Activated naive CD8-positive, alpha-beta T cell treated with anti-CD3 and anti-CD28 coated beads, Interleukin-2, amount 10 ng/mL, durations not matched to agents 7 days and 5 days (primary cell): Measurements from ENCODE around the gene LIPC. TPM values are rescaled to one million over a fixed set of nuclear protein-coding genes. Genes with fewer than 3 reads are reported as not detected.

Experiments used
- ATAC-seq: fragments of 150-1000 bp; cut with Tn5 transposase; one replicate; pipeline ENCODE4 v1.10.0; 2021; ENCODE audit warnings: low read depth, moderate library complexity
- POLR2A ChIA-PET: fragments of 350-600 bp; sonication (Branson Sonifier 250); formaldehyde crosslinking; loops from one replicate; lab custom pipeline; 2021; ENCODE audit warnings: antibody characterized with exemption; lab: Charles Lee
- DNase-seq: peaks from one replicate; pipeline ENCODE4 v3.0.0; 2021
- H3K27ac Mint-ChIP-seq: one replicate; pipeline ENCODE4 v1.8.0; 2022; ENCODE audit warnings: mild to moderate bottlenecking, mixed read lengths
- H3K27me3 Mint-ChIP-seq: one replicate; pipeline ENCODE4 v1.8.0; 2022; ENCODE audit warnings: mild to moderate bottlenecking, moderate library complexity, mixed read lengths
- H3K36me3 Mint-ChIP-seq: one replicate; pipeline ENCODE4 v1.8.0; 2021; ENCODE audit warnings: mild to moderate bottlenecking, mixed read lengths
- H3K4me1 Mint-ChIP-seq: one replicate; pipeline ENCODE4 v1.8.0; 2021; ENCODE audit warnings: mixed read lengths
- H3K4me3 Mint-ChIP-seq: one replicate; pipeline ENCODE4 v1.8.0; 2022; ENCODE audit warnings: mild to moderate bottlenecking, moderate library complexity, mixed read lengths
- H3K9me3 Mint-ChIP-seq: one replicate; pipeline ENCODE4 v1.8.0; 2021; ENCODE audit warnings: mixed read lengths
- total RNA-seq, 2 experiments: library from RNA; stranded (reverse); gene quantifications; one replicate each; pipeline ENCODE4 v1.2.3, GENCODE V29; 2021

The LIPC gene
- total RNA-seq, 2 experiments from 2014 or later: 7.4 to 9.0 TPM

DNA sequence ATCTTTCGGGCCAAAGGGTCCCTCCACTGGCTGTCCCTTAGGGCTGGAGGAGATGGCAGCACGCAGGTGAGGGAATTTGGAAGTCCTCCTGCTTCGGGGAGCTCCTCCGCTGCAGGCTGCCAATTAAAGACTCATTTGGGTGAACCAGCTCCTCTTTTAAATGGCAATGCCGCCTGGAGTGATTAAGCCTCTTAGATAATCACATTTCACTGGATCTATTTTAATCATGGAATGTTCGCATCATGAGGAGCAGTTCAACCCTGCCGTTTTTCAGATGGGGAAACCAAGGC lies 117.9 kb downstream of the LIPC start:
- Mint-ChIP-seq H3K4me1 (peaks cover 41% of the 10 kb centered on the region), H3K36me3 (peaks cover 24% of the 10 kb centered on the region), H3K27me3 (no peaks in the 10 kb centered on the region), H3K4me3 (no peak overlapping the region), H3K27ac (peak overlapping the region; percentile 51), H3K9me3 (peaks cover 1% of the 10 kb centered on the region)
- DNase-seq: no peak
- POLR2A ChIA-PET: interaction anchor here (0.7 to 0.8 kb wide), 2 partner anchors 15 to 73 kb away, joined by 3 to 4 read pairs; no protein-coding TSS in a partner anchor
- no peak for ATAC-seq

DNA sequence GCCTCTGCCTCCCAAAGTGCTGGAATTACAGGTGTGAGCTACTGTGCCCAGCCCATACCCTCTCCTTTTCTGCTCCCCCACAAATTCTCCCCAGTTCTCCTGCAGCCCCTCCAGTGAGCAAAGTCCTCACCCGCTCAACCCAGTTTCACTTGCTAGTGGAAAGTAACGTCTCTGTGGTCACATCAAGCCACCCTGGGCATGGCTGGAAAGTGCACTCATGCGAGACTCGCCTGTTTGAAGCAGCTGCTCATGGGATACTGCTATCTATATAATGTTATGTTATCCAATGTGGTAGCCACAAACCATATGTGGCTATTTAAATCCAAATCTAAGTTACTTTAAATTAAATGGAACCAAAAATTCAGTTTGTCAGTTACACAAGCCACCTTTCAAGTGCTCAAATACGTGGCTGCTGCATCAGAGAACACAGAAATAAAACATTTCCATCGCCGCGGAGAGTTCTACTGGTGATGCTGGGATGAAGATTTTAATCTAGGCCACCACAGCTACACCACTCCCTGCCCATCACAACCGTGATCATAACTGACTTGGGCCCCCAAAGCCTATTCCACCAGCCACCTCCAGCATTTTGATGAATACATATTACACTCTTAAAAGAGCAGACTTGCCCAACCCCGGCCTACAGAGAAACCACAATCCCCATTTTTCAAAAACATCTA lies 119.4 kb downstream of the LIPC start:
- ATAC-seq (peak; percentile 51), DNase-seq (no peak)
- Mint-ChIP-seq H3K27me3 (no peaks in the 10 kb centered on the region), H3K36me3 (peaks cover 21% of the 10 kb centered on the region), H3K9me3 (peaks cover 1% of the 10 kb centered on the region), H3K4me3 (peak overlapping the region; percentile 57), H3K4me1 (peaks cover 29% of the 10 kb centered on the region), H3K27ac (peak overlapping the region; percentile 95)
- POLR2A ChIA-PET: interaction anchor here (0.6 kb wide), 1 partner anchor 9 kb away, joined by 3 read pairs; no protein-coding TSS in a partner anchor

DNA sequence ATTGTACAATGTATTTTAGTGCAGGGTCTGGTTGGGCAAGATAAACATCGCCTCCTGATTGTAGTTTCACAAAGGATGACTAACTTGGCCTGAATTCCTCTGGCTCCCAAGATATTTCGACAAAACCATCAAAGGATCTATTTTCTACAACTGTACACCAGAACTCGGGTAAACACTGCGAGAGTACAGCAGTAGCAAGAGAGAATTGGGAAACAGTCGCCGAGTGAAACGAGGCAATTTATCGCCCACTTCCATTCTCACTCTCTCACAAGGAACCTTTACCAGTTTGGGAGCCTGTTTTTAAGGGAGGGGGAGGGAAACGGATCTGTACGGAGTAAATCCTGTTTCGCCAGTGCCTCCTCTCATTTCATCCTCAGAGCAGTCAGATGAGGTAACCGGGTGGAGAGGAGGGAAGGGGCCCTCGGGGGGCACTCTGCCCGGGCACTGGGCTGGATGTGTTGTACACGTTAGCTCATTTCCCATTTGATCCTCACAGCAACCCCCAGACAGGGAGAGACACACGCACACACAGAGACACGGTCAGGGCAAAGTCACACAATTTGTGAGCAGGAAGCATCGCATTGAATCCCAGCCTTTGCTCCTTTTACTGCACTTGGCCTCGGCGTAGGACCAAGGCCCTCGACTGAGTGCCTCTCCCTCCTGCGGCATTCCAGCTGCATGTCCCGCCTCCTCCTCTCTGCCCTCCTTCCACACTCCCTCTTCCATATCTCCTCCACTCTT lies 120.1 kb downstream of the LIPC start:
- ATAC-seq (no peak), DNase-seq (no peak)
- Mint-ChIP-seq H3K4me1 (peaks cover 24% of the 10 kb centered on the region), H3K36me3 (peaks cover 15% of the 10 kb centered on the region), H3K4me3 (peak overlapping the region; percentile 57), H3K9me3 (no peaks in the 10 kb centered on the region), H3K27ac (peak overlapping the region; percentile 95), H3K27me3 (no peaks in the 10 kb centered on the region)
- POLR2A ChIA-PET: interaction anchor here (0.6 kb wide), 1 partner anchor 8 kb away, joined by 3 read pairs; no protein-coding TSS in a partner anchor

DNA sequence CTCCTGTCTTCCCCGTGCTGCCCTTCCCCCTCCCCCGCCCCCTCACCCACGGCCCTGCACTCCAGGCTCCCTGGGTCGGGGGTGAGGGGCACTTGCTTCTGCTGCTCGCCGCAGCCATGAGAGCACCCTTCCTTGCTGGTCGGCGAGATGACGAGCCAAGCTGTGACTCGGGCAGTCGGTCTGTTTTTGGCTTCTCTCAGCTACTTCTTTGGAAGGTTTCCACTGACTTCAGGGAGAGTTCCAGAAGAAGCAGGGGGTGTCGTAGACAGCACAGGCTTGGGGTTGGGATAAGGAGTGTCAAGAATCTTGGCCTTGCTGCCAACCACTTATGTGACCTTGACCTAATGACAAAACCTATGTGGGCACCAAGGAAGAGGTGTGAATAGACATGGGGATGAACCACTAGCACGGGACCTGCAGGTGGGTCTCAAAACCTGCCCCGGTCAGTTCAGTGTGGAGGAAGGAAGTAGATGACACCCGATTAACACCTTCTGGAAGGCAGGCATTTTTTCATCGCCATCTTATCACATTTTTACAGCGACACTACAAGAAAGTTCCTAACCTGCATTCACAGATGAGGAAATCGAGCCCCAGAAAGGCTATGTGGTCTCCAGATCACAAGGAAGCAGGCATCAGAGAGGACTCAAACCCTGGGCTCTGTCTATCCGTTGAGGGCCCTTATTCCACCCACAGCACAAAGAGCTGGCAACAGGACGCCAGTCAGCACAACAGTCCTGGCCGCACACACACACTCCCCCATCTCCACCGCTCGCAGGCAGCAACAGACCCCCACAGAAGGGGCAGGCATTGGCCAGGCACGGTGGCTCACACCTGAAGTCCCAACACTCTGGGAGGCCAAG lies 120.9 kb downstream of the LIPC start:
- DNase-seq: no peak
- peaks cover 15% of the 10 kb centered on the region for H3K36me3 Mint-ChIP-seq
- no peak overlapping the region for H3K4me3 Mint-ChIP-seq
- peaks cover 24% of the 10 kb centered on the region for H3K4me1 Mint-ChIP-seq
- H3K27me3 Mint-ChIP-seq: no peaks in the 10 kb centered on the region
- peak overlapping the region; percentile 95 for H3K27ac Mint-ChIP-seq
- no peaks in the 10 kb centered on the region for H3K9me3 Mint-ChIP-seq
- no peak for ATAC-seq
- POLR2A ChIA-PET: no interaction called here

DNA sequence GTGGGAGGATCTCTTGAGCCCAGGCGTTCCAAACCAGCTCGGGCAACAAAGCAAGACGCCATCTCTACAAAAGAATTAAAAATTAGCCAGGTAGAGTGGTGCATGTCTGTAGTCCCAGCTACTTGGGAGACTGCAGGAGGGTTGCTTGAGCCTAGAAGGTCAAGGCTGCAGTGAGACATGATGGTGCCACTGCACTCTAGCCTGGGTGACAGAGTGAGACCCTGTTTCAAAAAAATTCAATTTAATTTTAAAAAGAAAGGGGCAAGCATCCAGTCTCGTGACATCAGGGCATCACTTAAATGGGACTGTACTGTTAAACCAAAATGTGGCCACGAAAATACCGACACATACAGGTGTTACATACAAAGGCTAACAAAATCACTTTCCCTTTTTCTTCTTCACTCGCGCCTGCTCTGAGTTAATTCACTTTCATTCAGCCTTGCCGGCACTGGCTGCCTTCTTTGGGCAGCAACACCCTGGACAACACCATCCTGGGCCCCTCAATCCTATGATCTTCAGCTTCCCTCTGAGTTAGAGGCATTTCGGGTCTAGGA lies 121.7 kb downstream of the LIPC start:
- ATAC-seq (no peak), DNase-seq (no peak)
- H3K4me1 Mint-ChIP-seq: peaks cover 24% of the 10 kb centered on the region
- H3K27ac Mint-ChIP-seq: peak overlapping the region; percentile 20
- POLR2A ChIA-PET: no interaction called here
- no peaks in the 10 kb centered on the region for H3K9me3 Mint-ChIP-seq
- no peak overlapping the region for H3K4me3 Mint-ChIP-seq
- H3K27me3 Mint-ChIP-seq: no peaks in the 10 kb centered on the region
- H3K36me3 Mint-ChIP-seq: peaks cover 15% of the 10 kb centered on the region

DNA sequence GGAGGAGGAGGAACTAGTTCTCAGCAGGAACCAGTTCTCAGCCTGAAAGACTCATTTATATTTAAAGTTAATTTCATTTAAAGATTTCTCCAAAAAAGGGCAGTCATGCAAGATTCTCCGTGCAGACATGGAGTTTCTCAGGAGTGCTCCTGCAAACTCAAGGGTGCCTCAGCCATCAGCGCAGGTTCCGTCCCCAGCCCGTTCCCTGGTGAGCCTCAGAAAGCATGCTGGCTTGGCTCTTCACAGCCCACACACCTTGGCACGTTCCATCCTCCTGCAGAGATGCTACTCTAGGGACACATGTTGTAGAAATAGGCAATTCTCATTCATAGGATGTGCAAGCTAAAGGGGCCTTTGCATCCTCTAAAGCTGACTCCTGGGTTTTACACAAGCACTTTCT lies 123.0 kb downstream of the LIPC start:
- peaks cover 2% of the 10 kb centered on the region for H3K9me3 Mint-ChIP-seq
- no peak overlapping the region for H3K4me3 Mint-ChIP-seq
- H3K4me1 Mint-ChIP-seq: peaks cover 24% of the 10 kb centered on the region
- no peaks in the 10 kb centered on the region for H3K27me3 Mint-ChIP-seq
- ATAC-seq (no peak), DNase-seq (no peak)
- no peak overlapping the region for H3K27ac Mint-ChIP-seq
- H3K36me3 Mint-ChIP-seq: peaks cover 13% of the 10 kb centered on the region
- POLR2A ChIA-PET: no interaction called here

DNA sequence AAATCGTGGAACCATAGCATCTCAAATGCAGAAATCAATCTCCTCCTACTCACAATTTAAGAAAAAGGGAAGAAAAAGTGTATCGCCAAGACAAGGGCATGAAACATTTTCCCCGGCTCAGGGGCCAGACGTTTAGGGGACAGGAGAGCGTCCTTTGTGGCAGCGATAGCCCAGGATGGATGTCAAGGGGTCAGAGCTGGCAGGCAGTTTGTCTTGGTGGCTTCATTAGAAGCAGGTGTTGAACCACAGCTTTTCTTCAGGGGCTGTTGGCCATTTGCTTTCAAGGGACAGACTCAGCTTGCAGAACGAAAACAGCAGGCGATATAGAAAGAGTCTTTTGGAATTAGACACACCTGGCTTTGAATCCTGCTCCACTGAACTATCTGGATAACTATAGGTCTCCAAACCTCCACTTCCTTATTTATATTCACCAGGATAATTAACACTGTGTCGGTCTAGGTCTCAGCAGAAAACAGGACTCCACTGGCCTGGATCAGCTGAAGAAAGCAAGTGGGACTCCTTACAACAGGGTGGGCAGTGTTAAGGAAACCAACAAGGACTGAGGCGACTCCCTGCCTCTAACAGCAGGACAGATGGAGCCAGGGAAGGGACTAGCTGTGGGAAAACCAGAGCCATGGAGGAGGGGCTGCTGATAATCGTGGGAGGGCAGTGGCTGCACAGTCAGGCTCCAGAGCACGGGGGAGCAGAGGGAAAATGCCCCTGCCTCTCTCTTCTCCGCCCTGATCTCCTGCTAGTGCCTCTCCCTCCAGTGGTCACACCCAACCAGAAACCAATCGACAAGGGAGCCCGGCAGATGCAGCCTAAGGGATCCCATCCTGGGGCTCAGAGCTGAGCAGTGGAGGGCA lies 123.6 kb downstream of the LIPC start:
- H3K9me3 Mint-ChIP-seq: peaks cover 2% of the 10 kb centered on the region
- POLR2A ChIA-PET: no interaction called here
- ATAC-seq (no peak), DNase-seq (no peak)
- no peak overlapping the region for H3K27ac Mint-ChIP-seq
- H3K27me3 Mint-ChIP-seq: no peaks in the 10 kb centered on the region
- peaks cover 20% of the 10 kb centered on the region for H3K4me1 Mint-ChIP-seq
- peaks cover 7% of the 10 kb centered on the region for H3K36me3 Mint-ChIP-seq
- H3K4me3 Mint-ChIP-seq: no peak overlapping the region

DNA sequence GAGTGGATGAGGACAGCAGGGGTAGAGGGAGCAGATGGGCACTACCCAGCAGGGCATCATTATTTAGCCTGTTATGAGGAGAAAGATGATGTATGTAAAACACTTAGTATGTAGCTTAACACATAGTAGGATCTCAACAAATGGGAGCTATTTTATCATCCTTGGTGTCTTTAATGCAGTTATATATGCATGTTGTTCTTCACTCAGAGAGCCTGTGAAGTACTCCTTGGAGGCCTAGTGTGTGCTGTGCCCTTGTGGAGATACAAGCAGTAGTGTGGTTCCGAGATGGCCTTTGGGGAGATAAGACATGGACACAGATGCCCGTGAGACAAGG lies 124.2 kb downstream of the LIPC start:
- POLR2A ChIA-PET: no interaction called here
- Mint-ChIP-seq H3K4me3 (no peak overlapping the region), H3K9me3 (peaks cover 2% of the 10 kb centered on the region)

DNA sequence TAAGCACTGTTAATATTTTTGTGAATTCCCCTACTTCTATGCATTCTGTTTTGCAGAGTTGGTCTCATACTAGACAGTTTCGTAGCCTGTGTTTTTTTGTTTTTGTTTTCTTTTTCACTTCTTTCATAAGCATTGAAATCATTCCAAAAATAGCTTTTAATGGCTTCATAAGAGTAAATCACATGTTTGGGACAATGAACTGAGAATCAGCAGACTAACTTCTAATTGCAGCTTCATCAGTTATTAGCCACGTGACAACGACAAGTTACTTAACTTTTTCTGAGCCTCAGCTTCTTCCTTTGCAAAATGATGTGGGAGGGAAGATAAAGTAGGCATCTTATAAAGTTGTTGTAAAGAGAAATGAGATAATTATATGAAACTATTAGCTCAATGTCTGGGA lies 124.8 kb downstream of the LIPC start:
- no peak for ATAC-seq
- Mint-ChIP-seq H3K36me3 (peaks cover 4% of the 10 kb centered on the region), H3K9me3 (peaks cover 2% of the 10 kb centered on the region), H3K4me1 (peaks cover 12% of the 10 kb centered on the region), H3K27me3 (no peaks in the 10 kb centered on the region), H3K4me3 (no peak overlapping the region), H3K27ac (no peak overlapping the region)
- POLR2A ChIA-PET: no interaction called here
- no peak for DNase-seq

More for the DNA sequence above, 124.2 kb downstream of the LIPC start:
- Mint-ChIP-seq H3K4me1 (peaks cover 18% of the 10 kb centered on the region), H3K36me3 (peaks cover 5% of the 10 kb centered on the region), H3K27ac (no peak overlapping the region), H3K27me3 (no peaks in the 10 kb centered on the region)
- ATAC-seq (no peak), DNase-seq (no peak)

DNA sequence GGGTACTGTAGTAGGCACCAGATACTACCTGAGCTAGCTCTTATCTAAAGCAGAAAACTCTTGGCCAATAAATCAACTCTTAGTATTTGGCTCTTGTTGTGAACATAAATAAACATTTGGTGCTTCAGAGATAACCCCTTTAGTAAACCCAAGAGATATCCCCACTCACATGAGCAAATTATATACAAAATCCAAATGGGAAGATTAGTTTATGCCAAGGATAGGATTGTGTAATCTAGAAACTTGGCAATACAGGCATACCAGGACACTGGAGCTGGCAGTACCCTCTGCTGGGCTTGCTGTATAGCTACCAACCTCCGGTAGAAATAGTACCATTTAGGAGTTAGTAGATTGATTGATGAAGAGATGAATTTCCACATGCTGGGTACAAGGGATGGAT lies 127.0 kb downstream of the LIPC start:
- H3K36me3 Mint-ChIP-seq: peaks cover 5% of the 10 kb centered on the region
- POLR2A ChIA-PET: no interaction called here
- no peaks in the 10 kb centered on the region for H3K27me3 Mint-ChIP-seq
- DNase-seq (no peak), ATAC-seq (no peak)
- no peak overlapping the region for H3K27ac Mint-ChIP-seq
- no peak overlapping the region for H3K4me3 Mint-ChIP-seq
- H3K4me1 Mint-ChIP-seq: peaks cover 1% of the 10 kb centered on the region
- H3K9me3 Mint-ChIP-seq: peaks cover 2% of the 10 kb centered on the region

DNA sequence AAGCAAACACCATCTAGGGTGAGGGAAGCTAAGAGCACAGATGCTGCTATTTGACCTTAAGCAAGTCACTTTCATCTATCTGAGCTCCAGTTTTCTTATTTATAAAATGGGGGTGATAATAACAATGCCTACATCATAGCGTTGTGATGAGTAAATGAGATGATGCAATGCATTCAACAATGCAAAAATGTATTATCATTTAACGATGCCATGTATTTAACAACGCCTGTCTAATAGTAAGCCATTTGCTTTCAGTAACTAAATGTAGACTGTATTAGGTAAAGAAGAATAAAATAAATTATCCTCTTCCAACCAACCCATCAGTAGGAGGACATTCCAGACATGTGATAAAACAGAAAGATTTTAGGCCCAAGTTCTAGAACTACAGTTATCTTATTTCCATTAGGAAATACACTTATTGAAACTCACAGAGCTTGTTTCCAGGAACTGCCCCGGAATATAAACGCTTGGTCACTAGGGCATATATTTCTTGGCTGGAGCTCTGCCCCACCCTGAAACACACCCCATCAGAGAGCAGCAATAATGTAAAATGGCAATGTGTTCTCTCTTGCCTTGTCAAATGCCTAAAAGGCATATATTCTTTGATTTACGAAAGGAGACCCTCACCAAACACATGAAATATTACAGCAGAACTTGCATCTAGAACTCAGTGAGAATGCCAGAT lies 128.3 kb downstream of the LIPC start:
- Mint-ChIP-seq H3K4me1 (peaks cover 1% of the 10 kb centered on the region), H3K27me3 (no peaks in the 10 kb centered on the region), H3K36me3 (peaks cover 12% of the 10 kb centered on the region), H3K9me3 (peaks cover 2% of the 10 kb centered on the region), H3K27ac (no peak overlapping the region), H3K4me3 (no peak overlapping the region)
- POLR2A ChIA-PET: interaction anchor here (0.7 kb wide), 1 partner anchor 8 kb away, joined by 3 read pairs; no protein-coding TSS in a partner anchor
- DNase-seq: no peak
- ATAC-seq: no peak

DNA sequence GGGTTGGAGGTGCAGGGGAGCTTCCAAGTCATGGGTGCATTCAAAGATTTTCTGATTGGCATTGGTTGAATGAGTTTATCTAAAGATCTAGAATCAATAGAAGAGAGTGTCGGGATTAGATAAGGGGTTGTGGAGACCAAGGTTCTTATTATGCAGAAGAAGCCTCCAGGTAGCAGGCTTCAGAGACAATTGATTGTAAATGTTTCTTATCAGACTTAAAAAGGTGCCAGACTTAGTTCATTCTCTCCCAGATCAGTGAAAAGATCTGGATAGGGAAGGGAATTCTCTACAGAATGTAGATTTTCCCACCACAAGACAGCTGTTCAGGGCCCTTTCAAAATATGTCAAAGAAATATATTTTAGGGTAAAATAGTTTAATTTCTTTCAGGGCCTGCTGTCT lies 129.5 kb downstream of the LIPC start:
- no peak for DNase-seq
- ATAC-seq: no peak
- peak overlapping the region; percentile 24 for H3K27ac Mint-ChIP-seq
- H3K4me1 Mint-ChIP-seq: peaks cover 1% of the 10 kb centered on the region
- POLR2A ChIA-PET: no interaction called here
- peaks cover 2% of the 10 kb centered on the region for H3K9me3 Mint-ChIP-seq
- H3K36me3 Mint-ChIP-seq: peaks cover 17% of the 10 kb centered on the region
- H3K27me3 Mint-ChIP-seq: no peaks in the 10 kb centered on the region
- H3K4me3 Mint-ChIP-seq: no peak overlapping the region
